Caco-2 (cell line): ENCODE results near the gene SERPINB2. TPM values are rescaled to one million over a fixed set of nuclear protein-coding genes. Genes with fewer than 3 reads are reported as not detected.

ENCODE experiments used
- BruUV-seq: library from RNA; stranded (reverse); fragments of 400-500 nt; replicated peaks from 2 replicates; lab custom pipeline; 2021; lab: Mats Ljungman, UMichigan
- CTCF ChIA-PET: fragments of 300-600 bp; sonication (Branson Sonifier 250); formaldehyde crosslinking; loops from one replicate; lab custom pipeline; 2022; ENCODE audit warnings: antibody characterized with exemption; lab: Charles Lee
- POLR2A ChIA-PET: fragments of 300-600 bp; sonication (Branson Sonifier 250); formaldehyde crosslinking; loops from one replicate; lab custom pipeline; 2022; ENCODE audit warnings: antibody characterized with exemption; lab: Charles Lee
- DNase-seq, 2 experiments: peaks; one replicate each; pipeline versions ENCODE4 v3.0.0 to v3.0.0-alpha.2; 2020 to 2022
- H3K27me3 ChIP-seq: replicated peaks from 2 replicates; pipeline ENCODE4 v1.6.0; 2011; ENCODE audit warnings: low read length; ENCODE audit not compliant: control insufficient read depth, insufficient read depth
- H3K36me3 ChIP-seq: 2 replicates; pipeline ENCODE4 v1.5.1; 2011; ENCODE audit warnings: low read length; ENCODE audit not compliant: control insufficient read depth, insufficient read depth
- H3K4me1 ChIP-seq: fragments of 250-450 bp; sonication (Bioruptor Pico); 2 replicates; pipeline ENCODE4 v1.5.1; 2020; ENCODE audit warnings: mild to moderate bottlenecking
- H3K4me3 ChIP-seq: 2 replicates; pipeline ENCODE4 v1.5.1; 2011; ENCODE audit warnings: low read depth, mild to moderate bottlenecking, control low read depth, low read length
- H3K9me3 ChIP-seq: fragments of 250-450 bp; sonication (Bioruptor Pico); 2 replicates; pipeline ENCODE4 v1.5.1; 2020; ENCODE audit warnings: mild to moderate bottlenecking, moderate library complexity
- H3K27ac Mint-ChIP-seq: one replicate; pipeline ENCODE4 v1.8.0; 2022; ENCODE audit warnings: mixed read lengths; ENCODE audit not compliant: unreplicated experiment
- H3K27me3 Mint-ChIP-seq: one replicate; pipeline ENCODE4 v1.8.0; 2022; ENCODE audit warnings: mixed read lengths; ENCODE audit not compliant: insufficient read depth, unreplicated experiment
- H3K36me3 Mint-ChIP-seq: one replicate; pipeline ENCODE4 v1.8.0; 2022; ENCODE audit warnings: mild to moderate bottlenecking, mixed read lengths; ENCODE audit not compliant: insufficient read depth, unreplicated experiment
- H3K4me1 Mint-ChIP-seq: one replicate; pipeline ENCODE4 v1.8.0; 2022; ENCODE audit warnings: low read depth, mixed read lengths; ENCODE audit not compliant: unreplicated experiment
- H3K4me3 Mint-ChIP-seq: one replicate; pipeline ENCODE4 v1.8.0; 2022; ENCODE audit warnings: mild to moderate bottlenecking, moderate library complexity, mixed read lengths; ENCODE audit not compliant: unreplicated experiment
- H3K9me3 Mint-ChIP-seq: one replicate; pipeline ENCODE4 v1.8.0; 2022; ENCODE audit warnings: mixed read lengths; ENCODE audit not compliant: unreplicated experiment
- intact Hi-C: fragments of 100-400 bp; cut with micrococcal nuclease; formaldehyde crosslinking; loops from one replicate; pipeline ENCODE4 v1.10.0; 2022; ENCODE audit not compliant: unreplicated experiment
- total RNA-seq: library from RNA; stranded (reverse); gene quantifications from 2 replicates; pipeline ENCODE4 v1.2.3, GENCODE V29; 2022
- TF ChIP-seq, protein P1 (sequence below), 2 experiments: fragments of 200-600 bp in 1 of 2; IDR thresholded peaks; 1 replicate in 1 of 2; 2 replicates in 1 of 2; pipeline versions ENCODE4 v1.5.1 to v1.8.0; 2011 to 2022; ENCODE audit warnings: antibody characterized with exemption in 1 of 2, control low read depth in 1 of 2, inconsistent platforms in 1 of 2, low read depth in 1 of 2, low read length in 1 of 2, mild to moderate bottlenecking in 1 of 2, moderate library complexity in 1 of 2; ENCODE audit not compliant: insufficient read depth in 1 of 2, severe bottlenecking in 1 of 2, unreplicated experiment in 1 of 2

The SERPINB2 gene
- total RNA-seq, 1 experiment from 2014 or later: not detected

DNA sequence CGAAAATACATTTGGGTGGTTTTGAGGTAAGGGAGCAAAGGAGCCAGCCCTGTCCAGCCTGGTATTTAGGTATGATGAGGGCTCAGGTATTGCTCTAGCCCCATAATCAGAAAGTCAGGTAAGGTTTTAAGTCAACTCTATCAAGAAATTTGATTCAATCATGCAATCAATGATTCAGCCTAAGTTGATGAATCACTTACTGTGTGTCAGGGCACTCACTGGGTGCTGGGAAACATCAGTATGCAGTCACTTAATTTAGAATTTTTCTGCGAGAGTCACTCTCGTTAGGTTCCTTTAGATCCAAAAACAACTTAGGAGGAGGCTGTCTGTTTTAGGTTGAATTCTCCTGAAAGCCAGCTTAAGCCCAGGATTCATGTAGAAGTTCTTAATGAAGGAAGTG is 17.7 kb upstream of the SERPINB2 start:
- Histone ChIP-seq H3K9me3 (no peaks in the 10 kb centered on the region), H3K27me3 (no peaks in the 10 kb centered on the region), H3K36me3 (no peaks in the 10 kb centered on the region), H3K4me3 (no peak overlapping the region), H3K4me1 (no peaks in the 10 kb centered on the region)
- ChIA-PET CTCF (no interaction called here), POLR2A (no interaction called here)
- no TSS peak for BruUV-seq
- Mint-ChIP-seq H3K27me3 (no peaks in the 10 kb centered on the region), H3K36me3 (no peaks in the 10 kb centered on the region), H3K4me3 (no peak overlapping the region), H3K27ac (no peak overlapping the region), H3K4me1 (no peaks in the 10 kb centered on the region), H3K9me3 (no peaks in the 10 kb centered on the region)
- TF ChIP-seq, protein P1, sequence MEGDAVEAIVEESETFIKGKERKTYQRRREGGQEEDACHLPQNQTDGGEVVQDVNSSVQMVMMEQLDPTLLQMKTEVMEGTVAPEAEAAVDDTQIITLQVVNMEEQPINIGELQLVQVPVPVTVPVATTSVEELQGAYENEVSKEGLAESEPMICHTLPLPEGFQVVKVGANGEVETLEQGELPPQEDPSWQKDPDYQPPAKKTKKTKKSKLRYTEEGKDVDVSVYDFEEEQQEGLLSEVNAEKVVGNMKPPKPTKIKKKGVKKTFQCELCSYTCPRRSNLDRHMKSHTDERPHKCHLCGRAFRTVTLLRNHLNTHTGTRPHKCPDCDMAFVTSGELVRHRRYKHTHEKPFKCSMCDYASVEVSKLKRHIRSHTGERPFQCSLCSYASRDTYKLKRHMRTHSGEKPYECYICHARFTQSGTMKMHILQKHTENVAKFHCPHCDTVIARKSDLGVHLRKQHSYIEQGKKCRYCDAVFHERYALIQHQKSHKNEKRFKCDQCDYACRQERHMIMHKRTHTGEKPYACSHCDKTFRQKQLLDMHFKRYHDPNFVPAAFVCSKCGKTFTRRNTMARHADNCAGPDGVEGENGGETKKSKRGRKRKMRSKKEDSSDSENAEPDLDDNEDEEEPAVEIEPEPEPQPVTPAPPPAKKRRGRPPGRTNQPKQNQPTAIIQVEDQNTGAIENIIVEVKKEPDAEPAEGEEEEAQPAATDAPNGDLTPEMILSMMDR (IDR thresholded peaks at IDR 0.05; ENCODE audit: insufficient read depth in 1 of 2, low read depth in 1 of 2, low read length in 1 of 2, severe bottlenecking in 1 of 2, unreplicated experiment in 1 of 2): no peak
- no peak for DNase-seq
- intact Hi-C loops: no loop called here

DNA sequence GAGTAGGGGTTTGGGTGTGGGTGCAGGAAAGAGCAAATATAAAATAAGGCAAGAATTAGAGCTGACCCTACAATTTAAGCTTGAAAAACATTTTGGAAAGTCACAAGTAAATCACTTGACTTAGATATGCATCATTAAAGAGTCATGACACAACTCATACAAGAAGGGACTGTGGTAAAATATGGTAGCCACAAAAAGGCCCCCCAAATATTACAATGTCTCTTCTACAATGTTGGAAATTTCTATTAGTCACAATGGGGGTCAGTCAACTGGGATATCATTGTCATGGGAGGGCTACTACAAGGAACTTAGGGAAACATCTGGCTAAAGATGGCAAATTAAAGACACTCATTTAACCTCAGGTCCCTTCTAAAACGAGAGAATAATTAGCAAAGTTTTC is 15.7 kb upstream of the SERPINB2 start:
- BruUV-seq: no TSS peak
- no peak overlapping the region for H3K4me3 Mint-ChIP-seq
- H3K36me3 ChIP-seq: no peaks in the 10 kb centered on the region
- H3K27ac Mint-ChIP-seq: no peak overlapping the region
- intact Hi-C loops: no loop called here
- no peak for DNase-seq
- no peaks in the 10 kb centered on the region for H3K9me3 Mint-ChIP-seq
- H3K27me3 Mint-ChIP-seq: no peaks in the 10 kb centered on the region
- ChIA-PET CTCF (no interaction called here), POLR2A (no interaction called here)
- H3K4me1 ChIP-seq: no peaks in the 10 kb centered on the region
- no peaks in the 10 kb centered on the region for H3K4me1 Mint-ChIP-seq
- no peaks in the 10 kb centered on the region for H3K27me3 ChIP-seq
- TF ChIP-seq, protein P1 (IDR thresholded peaks at IDR 0.05; ENCODE audit: insufficient read depth in 1 of 2, low read depth in 1 of 2, low read length in 1 of 2, severe bottlenecking in 1 of 2, unreplicated experiment in 1 of 2): no peak
- H3K4me3 ChIP-seq: no peak overlapping the region
- H3K36me3 Mint-ChIP-seq: no peaks in the 10 kb centered on the region
- H3K9me3 ChIP-seq: no peaks in the 10 kb centered on the region

DNA sequence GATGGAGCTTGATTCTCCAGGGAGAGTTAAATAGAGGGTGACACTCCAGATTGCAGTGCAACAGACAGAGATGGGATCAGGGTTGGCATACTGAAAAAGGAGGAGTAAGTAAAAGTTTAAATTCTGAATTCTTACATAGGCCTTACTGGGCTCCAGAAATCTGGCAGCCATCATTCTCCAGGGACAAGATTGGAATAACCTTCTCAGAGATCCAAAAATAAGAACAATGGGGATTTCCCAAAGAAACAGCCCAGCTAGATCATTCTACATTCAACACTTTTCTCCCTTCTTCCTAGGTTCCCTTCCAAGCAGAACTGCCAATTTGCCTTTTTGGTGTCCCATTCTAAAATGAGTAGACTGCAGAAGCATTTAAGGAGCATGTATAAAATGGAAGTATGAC is 14.9 kb upstream of the SERPINB2 start:
- no TSS peak for BruUV-seq
- TF ChIP-seq, protein P1 (IDR thresholded peaks at IDR 0.05; ENCODE audit: insufficient read depth in 1 of 2, low read depth in 1 of 2, low read length in 1 of 2, severe bottlenecking in 1 of 2, unreplicated experiment in 1 of 2): no peak

More for the DNA sequence above, 14.9 kb upstream of the SERPINB2 start:
- no peaks in the 10 kb centered on the region for H3K36me3 Mint-ChIP-seq
- no peaks in the 10 kb centered on the region for H3K4me1 Mint-ChIP-seq
- ChIA-PET CTCF (no interaction called here), POLR2A (no interaction called here)
- no peaks in the 10 kb centered on the region for H3K9me3 Mint-ChIP-seq
- H3K27ac Mint-ChIP-seq: no peak overlapping the region
- no peaks in the 10 kb centered on the region for H3K9me3 ChIP-seq
- DNase-seq: no peak
- H3K36me3 ChIP-seq: no peaks in the 10 kb centered on the region
- intact Hi-C loops: no loop called here
- no peak overlapping the region for H3K4me3 Mint-ChIP-seq
- H3K4me1 ChIP-seq: no peaks in the 10 kb centered on the region
- no peak overlapping the region for H3K4me3 ChIP-seq
- no peaks in the 10 kb centered on the region for H3K27me3 ChIP-seq
- no peaks in the 10 kb centered on the region for H3K27me3 Mint-ChIP-seq
